ENCODE data around the gene PCCA.

PCCA gene

GRCh38 chr13:100176801-100177400 is 88.0 kb downstream of the PCCA start:
- no peak for DNase-seq
- no peak for TF ChIP-seq POLR2A (IDR thresholded peaks at IDR 0.05; ENCODE audit: low read length)
- no peak for TF ChIP-seq GATA1 (IDR thresholded peaks at IDR 0.05; ENCODE audit: low read depth, low read length)

- DNase-seq = no peak
- TF ChIP-seq POLR2A (IDR thresholded peaks at IDR 0.05; ENCODE audit: low read length) (no peak), GATA1 (IDR thresholded peaks at IDR 0.05; ENCODE audit: low read depth, low read length) (no peak)
These were observed 89.4 kb downstream of the PCCA start for GRCh38 chr13:100178309-100178708.

- TF ChIP-seq POLR2A (IDR thresholded peaks at IDR 0.05; ENCODE audit: low read length) (no peak), GATA1 (IDR thresholded peaks at IDR 0.05; ENCODE audit: low read depth, low read length) (no peak)
- DNase-seq = no peak
These were observed 90.4 kb downstream of the PCCA start for GRCh38 chr13:100179276-100179675.

GRCh38 chr13:100182900-100183490 is 94.1 kb downstream of the PCCA start:
- no peak for TF ChIP-seq GATA1 (IDR thresholded peaks at IDR 0.05; ENCODE audit: low read depth, low read length)
- no peak for TF ChIP-seq POLR2A (IDR thresholded peaks at IDR 0.05; ENCODE audit: low read length)
- DNase-seq = no peak

- TF ChIP-seq GATA1 (IDR thresholded peaks at IDR 0.05; ENCODE audit: low read depth, low read length) (no peak), POLR2A (IDR thresholded peaks at IDR 0.05; ENCODE audit: low read length) (no peak)
- no peak for DNase-seq
These were observed 95.2 kb downstream of the PCCA start for GRCh38 chr13:100184095-100184494.

- TF ChIP-seq GATA1 (IDR thresholded peaks at IDR 0.05; ENCODE audit: low read depth, low read length) (no peak), POLR2A (IDR thresholded peaks at IDR 0.05; ENCODE audit: low read length) (no peak)
- no peak for DNase-seq
These were observed 106.7 kb downstream of the PCCA start for GRCh38 chr13:100195568-100195967.

GRCh38 chr13:100196375-100196774 is 107.5 kb downstream of the PCCA start:
- DNase-seq = no peak
- TF ChIP-seq GATA1 (IDR thresholded peaks at IDR 0.05; ENCODE audit: low read depth, low read length) = no peak
- no peak for TF ChIP-seq POLR2A (IDR thresholded peaks at IDR 0.05; ENCODE audit: low read length)

GRCh38 chr13:100197116-100197515 is 108.2 kb downstream of the PCCA start:
- no peak for DNase-seq
- TF ChIP-seq GATA1 (IDR thresholded peaks at IDR 0.05; ENCODE audit: low read depth, low read length) (no peak), POLR2A (IDR thresholded peaks at IDR 0.05; ENCODE audit: low read length) (no peak)

- no peak for TF ChIP-seq GATA1 (IDR thresholded peaks at IDR 0.05; ENCODE audit: low read depth, low read length)
- TF ChIP-seq POLR2A (IDR thresholded peaks at IDR 0.05; ENCODE audit: low read length) = no peak
- DNase-seq = no peak
These were observed 108.9 kb downstream of the PCCA start for GRCh38 chr13:100197591-100198365.

GRCh38 chr13:100203696-100204367 is 114.9 kb downstream of the PCCA start:
- DNase-seq = no peak
- TF ChIP-seq POLR2A (IDR thresholded peaks at IDR 0.05; ENCODE audit: low read length) = no peak
- no peak for TF ChIP-seq GATA1 (IDR thresholded peaks at IDR 0.05; ENCODE audit: low read depth, low read length)

- no peak for TF ChIP-seq POLR2A (IDR thresholded peaks at IDR 0.05; ENCODE audit: low read length)
- DNase-seq = no peak
These were observed 119.1 kb downstream of the PCCA start for GRCh38 chr13:100208002-100208401.

- TF ChIP-seq POLR2A (IDR thresholded peaks at IDR 0.05; ENCODE audit: low read length) (no peak), GATA1 (IDR thresholded peaks at IDR 0.05; ENCODE audit: low read depth, low read length) (no peak)
- DNase-seq = no peak
These were observed 119.7 kb downstream of the PCCA start for GRCh38 chr13:100208626-100209025.

GRCh38 chr13:100209857-100210825 is 121.2 kb downstream of the PCCA start:
- DNase-seq = no peak

More at GRCh38 chr13:100209857-100210825, 121.2 kb downstream of the PCCA start:
- TF ChIP-seq POLR2A (IDR thresholded peaks at IDR 0.05; ENCODE audit: low read length) (no peak), GATA1 (IDR thresholded peaks at IDR 0.05; ENCODE audit: low read depth, low read length) (no peak)

All from erythroblast (primary cell).